ENCODE results near the gene CEP83. TPM values are rescaled to one million over a fixed set of nuclear protein-coding genes. Genes with fewer than 3 reads are reported as not detected.

The CEP83 gene
- total RNA-seq, 1 donor from 2014 or later = 13.4 TPM

DNA sequence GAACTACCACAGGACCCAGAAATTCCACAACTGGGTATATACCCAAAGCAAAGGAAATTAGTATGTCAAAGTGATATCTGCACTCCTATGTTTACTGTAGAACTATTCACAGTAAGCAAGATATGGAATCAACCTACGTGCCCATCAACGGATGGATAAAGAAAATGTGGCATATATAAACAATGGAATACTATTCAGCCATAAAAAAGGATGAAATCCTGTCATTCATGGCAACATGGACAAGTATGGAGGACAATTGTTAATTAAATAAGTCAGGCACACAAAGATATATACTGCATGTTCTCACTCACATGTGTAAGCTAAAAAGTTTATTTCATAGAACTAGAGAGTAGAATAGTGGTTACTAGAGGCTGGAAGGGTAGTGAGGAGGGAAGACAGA, 97.0 kb downstream of the CEP83 start:
- Mint-ChIP-seq H3K9me3 (ENCODE audit: unreplicated experiment) (peaks cover 3% of the 10 kb centered on the region), H3K27me3 (ENCODE audit: unreplicated experiment) (peaks cover 2% of the 10 kb centered on the region), H3K27ac (ENCODE audit: unreplicated experiment) (no peak overlapping the region), H3K4me3 (ENCODE audit: unreplicated experiment) (no peak overlapping the region), H3K4me1 (ENCODE audit: low read depth, unreplicated experiment) (no peaks in the 10 kb centered on the region), H3K36me3 (ENCODE audit: unreplicated experiment) (peaks cover 17% of the 10 kb centered on the region)
- no peak for DNase-seq
- TF ChIP-seq, protein P1, sequence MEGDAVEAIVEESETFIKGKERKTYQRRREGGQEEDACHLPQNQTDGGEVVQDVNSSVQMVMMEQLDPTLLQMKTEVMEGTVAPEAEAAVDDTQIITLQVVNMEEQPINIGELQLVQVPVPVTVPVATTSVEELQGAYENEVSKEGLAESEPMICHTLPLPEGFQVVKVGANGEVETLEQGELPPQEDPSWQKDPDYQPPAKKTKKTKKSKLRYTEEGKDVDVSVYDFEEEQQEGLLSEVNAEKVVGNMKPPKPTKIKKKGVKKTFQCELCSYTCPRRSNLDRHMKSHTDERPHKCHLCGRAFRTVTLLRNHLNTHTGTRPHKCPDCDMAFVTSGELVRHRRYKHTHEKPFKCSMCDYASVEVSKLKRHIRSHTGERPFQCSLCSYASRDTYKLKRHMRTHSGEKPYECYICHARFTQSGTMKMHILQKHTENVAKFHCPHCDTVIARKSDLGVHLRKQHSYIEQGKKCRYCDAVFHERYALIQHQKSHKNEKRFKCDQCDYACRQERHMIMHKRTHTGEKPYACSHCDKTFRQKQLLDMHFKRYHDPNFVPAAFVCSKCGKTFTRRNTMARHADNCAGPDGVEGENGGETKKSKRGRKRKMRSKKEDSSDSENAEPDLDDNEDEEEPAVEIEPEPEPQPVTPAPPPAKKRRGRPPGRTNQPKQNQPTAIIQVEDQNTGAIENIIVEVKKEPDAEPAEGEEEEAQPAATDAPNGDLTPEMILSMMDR (IDR thresholded peaks at IDR 0.05; ENCODE audit: partially characterized antibody, unreplicated experiment) = no peak

DNA sequence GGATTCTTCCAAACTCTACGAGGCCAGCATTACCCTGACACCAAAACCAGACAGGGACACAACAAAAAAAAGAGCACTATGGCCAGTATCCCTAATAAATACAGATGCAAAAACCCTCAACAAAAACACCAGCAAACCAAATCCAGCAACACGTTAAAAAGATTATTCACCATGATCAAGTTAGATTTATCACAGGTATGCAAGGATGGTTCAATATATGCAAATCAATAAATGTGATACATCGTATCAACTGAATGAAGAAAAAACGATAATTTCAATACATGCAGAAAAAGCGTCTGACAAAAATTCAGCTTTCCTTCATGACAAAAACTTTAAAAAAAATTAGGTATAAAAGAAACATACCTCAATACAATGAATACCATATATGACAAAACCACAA, 99.9 kb downstream of the CEP83 start:
- Mint-ChIP-seq H3K27me3 (ENCODE audit: unreplicated experiment) (peaks cover 4% of the 10 kb centered on the region), H3K4me3 (ENCODE audit: unreplicated experiment) (no peak overlapping the region), H3K36me3 (ENCODE audit: unreplicated experiment) (peaks cover 24% of the 10 kb centered on the region), H3K4me1 (ENCODE audit: low read depth, unreplicated experiment) (no peaks in the 10 kb centered on the region), H3K9me3 (ENCODE audit: unreplicated experiment) (peaks cover 6% of the 10 kb centered on the region), H3K27ac (ENCODE audit: unreplicated experiment) (no peak overlapping the region)
- no peak for DNase-seq
- TF ChIP-seq, protein P1 (IDR thresholded peaks at IDR 0.05; ENCODE audit: partially characterized antibody, unreplicated experiment) = no peak

DNA sequence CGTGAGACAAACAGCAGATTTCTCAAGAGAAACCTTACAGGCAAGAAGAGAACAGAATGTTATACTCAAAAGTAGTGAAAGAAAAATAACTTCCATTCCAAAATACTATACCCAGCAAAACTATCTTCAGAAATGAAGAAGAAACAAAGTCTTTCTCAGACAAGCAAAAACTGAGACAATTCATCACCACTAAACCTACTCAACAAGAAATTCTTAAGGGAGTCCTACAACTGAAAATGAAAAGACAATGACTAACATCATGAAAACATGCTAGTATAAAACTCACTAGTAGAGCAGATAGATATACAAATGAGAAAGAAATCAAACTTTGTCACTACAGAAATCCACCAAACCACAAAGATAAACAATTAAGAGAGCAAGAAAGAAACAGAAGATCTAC, 106.5 kb downstream of the CEP83 start:
- Mint-ChIP-seq H3K36me3 (ENCODE audit: unreplicated experiment) (peaks cover 43% of the 10 kb centered on the region), H3K27me3 (ENCODE audit: unreplicated experiment) (peaks cover 2% of the 10 kb centered on the region), H3K4me3 (ENCODE audit: unreplicated experiment) (no peak overlapping the region), H3K9me3 (ENCODE audit: unreplicated experiment) (peaks cover 12% of the 10 kb centered on the region), H3K4me1 (ENCODE audit: low read depth, unreplicated experiment) (no peaks in the 10 kb centered on the region), H3K27ac (ENCODE audit: unreplicated experiment) (no peak overlapping the region)
- no peak for DNase-seq
- TF ChIP-seq, protein P1 (IDR thresholded peaks at IDR 0.05; ENCODE audit: partially characterized antibody, unreplicated experiment) = no peak

DNA sequence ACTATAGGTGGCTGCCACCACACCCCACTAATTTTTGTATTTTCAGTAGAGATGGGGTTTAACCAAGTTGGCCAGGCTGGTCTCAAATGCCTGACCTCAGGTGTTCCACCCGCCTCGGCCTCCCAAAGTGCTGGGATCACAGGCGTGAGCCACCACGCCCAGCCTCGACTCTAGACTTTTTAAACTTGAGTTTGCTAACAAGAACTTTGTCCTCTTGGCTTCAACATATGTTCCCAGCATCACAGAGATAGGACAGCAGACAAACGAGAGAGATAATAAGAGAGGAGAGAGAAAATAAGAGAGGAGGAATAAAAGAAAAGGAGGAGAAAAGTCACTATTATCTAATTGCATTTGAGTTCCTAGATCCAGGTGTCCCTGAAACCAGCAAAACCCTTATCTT, 119.1 kb downstream of the CEP83 start:
- H3K4me3 Mint-ChIP-seq (ENCODE audit: unreplicated experiment) = no peak overlapping the region
- H3K27ac Mint-ChIP-seq (ENCODE audit: unreplicated experiment) = no peak overlapping the region
- H3K27me3 Mint-ChIP-seq (ENCODE audit: unreplicated experiment) = peaks cover 2% of the 10 kb centered on the region
- H3K36me3 Mint-ChIP-seq (ENCODE audit: unreplicated experiment) = no peaks in the 10 kb centered on the region
- no peaks in the 10 kb centered on the region for H3K4me1 Mint-ChIP-seq (ENCODE audit: low read depth, unreplicated experiment)
- H3K9me3 Mint-ChIP-seq (ENCODE audit: unreplicated experiment) = no peaks in the 10 kb centered on the region
- TF ChIP-seq, protein P1 (IDR thresholded peaks at IDR 0.05; ENCODE audit: partially characterized antibody, unreplicated experiment) = no peak
- DNase-seq = no peak

DNA sequence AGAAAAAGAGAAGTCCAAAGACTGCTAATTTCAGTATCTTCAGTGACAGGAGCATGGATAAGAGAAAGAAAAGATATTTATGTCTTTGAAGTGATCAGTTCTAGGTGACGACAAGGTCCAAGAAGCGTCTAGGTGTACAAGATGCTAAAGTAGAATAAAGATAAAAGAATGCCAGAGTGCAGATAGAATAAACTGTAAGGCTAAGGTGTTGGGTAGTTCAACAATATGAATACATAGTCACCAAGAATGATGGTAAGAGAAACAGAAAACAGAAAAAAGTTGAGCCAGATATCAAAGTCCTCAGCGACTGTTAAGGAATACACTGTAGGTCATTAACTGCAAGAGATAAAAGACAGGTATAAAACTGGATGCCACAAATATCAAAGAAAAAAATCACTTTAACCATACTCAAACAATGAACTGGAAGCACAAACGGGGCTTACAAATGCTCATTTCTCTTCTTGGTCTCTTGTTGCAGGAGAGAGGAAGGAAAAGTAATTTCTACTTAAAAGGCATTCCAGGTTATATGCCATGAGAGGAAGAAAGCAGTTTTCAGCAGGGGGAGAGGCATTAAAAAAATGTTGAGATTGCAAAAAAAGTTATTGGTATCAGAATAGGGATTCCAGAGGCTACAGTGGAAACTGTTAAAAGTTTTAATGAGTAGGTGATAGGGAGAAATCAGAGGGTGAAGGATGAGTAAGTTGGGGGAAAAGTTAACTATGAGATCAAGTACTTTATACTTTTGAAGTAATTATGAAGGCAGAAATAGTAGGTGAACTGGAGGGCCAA, 121.5 kb downstream of the CEP83 start:
- Mint-ChIP-seq H3K4me1 (ENCODE audit: low read depth, unreplicated experiment) (no peaks in the 10 kb centered on the region), H3K9me3 (ENCODE audit: unreplicated experiment) (no peaks in the 10 kb centered on the region), H3K36me3 (ENCODE audit: unreplicated experiment) (no peaks in the 10 kb centered on the region), H3K27me3 (ENCODE audit: unreplicated experiment) (peaks cover 2% of the 10 kb centered on the region), H3K4me3 (ENCODE audit: unreplicated experiment) (no peak overlapping the region), H3K27ac (ENCODE audit: unreplicated experiment) (no peak overlapping the region)
- DNase-seq = no peak
- TF ChIP-seq, protein P1 (IDR thresholded peaks at IDR 0.05; ENCODE audit: partially characterized antibody, unreplicated experiment) = no peak
